A549 (cell line): ENCODE measurements around the gene ZNF655.

Source experiments
- EP300 ChIP-seq, 2 experiments: fragments of >200 bp; sonication (Bioruptor Twin); formaldehyde crosslinking; IDR thresholded peaks; 2 replicates in 1 of 2; 3 replicates in 1 of 2; pipeline ENCODE4 v1.6.1; 2016 to 2017
- RAD21 ChIP-seq, 2 experiments: fragments of >200 bp in 1 of 2; sonication (Bioruptor Twin) in 1 of 2; formaldehyde crosslinking in 1 of 2; IDR thresholded peaks in 1 of 2; conservative IDR thresholded peaks in 1 of 2; 2 replicates in 1 of 2; 3 replicates in 1 of 2; pipeline ENCODE4 v1.6.1; 2012 to 2018; ENCODE audit warnings: inconsistent platforms in 1 of 2
- RNF2 ChIP-seq: fragments of 200-600 bp; sonication (generic); IDR thresholded peaks from 2 replicates; pipeline ENCODE4 v1.6.1; 2016; ENCODE audit warnings: low read depth, mild to moderate bottlenecking, antibody characterized with exemption, moderate library complexity, borderline replicate concordance
- SMC3 ChIP-seq: fragments of >200 bp; sonication (Bioruptor Twin); formaldehyde crosslinking; IDR thresholded peaks from 3 replicates; pipeline ENCODE4 v1.6.1; 2018; ENCODE audit warnings: inconsistent platforms

- TF ChIP-seq RAD21 (conservative IDR thresholded peaks at IDR 0.05 in 1 of 2, IDR thresholded peaks at IDR 0.05 in 1 of 2), result no peak
- no peak for TF ChIP-seq RNF2
- no peak for TF ChIP-seq SMC3
- TF ChIP-seq EP300 (IDR thresholded peaks at IDR 0.05), result no peak
Measured at GRCh38 chr7:99559175-99559915, 903 bp downstream of the ZNF655 start.
